ENCODE data around the gene TET3.

GRCh38 chr2:74004212-74005182 is 19.8 kb downstream of the TET3 start:
- TF ChIP-seq GATA2 (IDR thresholded peaks at IDR 0.05; ENCODE audit: low read depth, low read length) (no peak), GATA3 (IDR thresholded peaks at IDR 0.05; ENCODE audit: low read depth, low read length) (no peak)

Data from SH-SY5Y (cell line).